Testis (tissue), 3 donors: ENCODE data around the gene AKAP6. TPM values are rescaled to one million over a fixed set of nuclear protein-coding genes. Genes with fewer than 3 reads are reported as not detected.

Experiments used
- DNase-seq: peaks from one replicate; pipeline ENCODE4 v3.0.0-alpha.2; 2019
- H3K27ac ChIP-seq, 2 donors: fragments of 200-600 bp; sonication (generic); one replicate each; pipeline ENCODE4 v1.5.1; 2019
- H3K27me3 ChIP-seq: fragments of 200-600 bp; sonication (generic); one replicate; pipeline ENCODE4 v1.5.1; 2019
- H3K36me3 ChIP-seq: fragments of 200-600 bp; sonication (generic); one replicate; pipeline ENCODE4 v1.5.1; 2017; ENCODE audit warnings: low read depth; ENCODE audit errors: missing control alignments
- H3K4me1 ChIP-seq: fragments of 200-600 bp; sonication (generic); one replicate; pipeline ENCODE4 v1.5.1; 2019
- H3K4me3 ChIP-seq, 2 donors: fragments of 200-600 bp; sonication (generic); one replicate each; pipeline ENCODE4 v1.5.1; 2017 to 2019
- H3K9me3 ChIP-seq: fragments of 200-600 bp; sonication (generic); one replicate; pipeline ENCODE4 v1.5.1; 2017
- CTCF ChIP-seq, 3 experiments: fragments of 450-650 bp in 2 of 3; fragments of 200-600 bp in 1 of 3; sonication (generic) in 1 of 3; IDR thresholded peaks; one replicate each; pipeline ENCODE4 v1.5.1; 2016 to 2019; ENCODE audit warnings: antibody characterized with exemption in 3 of 3, mild to moderate bottlenecking in 2 of 3, moderate library complexity in 1 of 3
- POLR2A ChIP-seq: fragments of 450-650 bp; IDR thresholded peaks from one replicate; pipeline ENCODE4 v1.6.1; 2017; ENCODE audit warnings: antibody characterized with exemption, mild to moderate bottlenecking, moderate library complexity
- WGBS, 2 donors: methylation state at CpG; one replicate each; pipeline ENCODE4 v1.1.5; 2018; 5-methylcytosine and 5-hydroxymethylcytosine counted together
- intact Hi-C: fragments of 100-400 bp; cut with DNase I; formaldehyde crosslinking; loops from one replicate; pipeline ENCODE4 v1.15.1; 2023; ENCODE audit warnings: low total_unique reads
- polyA plus RNA-seq: library from polyadenylated mRNA; stranded (reverse); fragments of 350-450 nt; fragmentation: Illumina TruSeq; extraction: RNeasy Lipid Tissue Mini Kit (QIAGEN cat#74804); gene quantifications from one replicate; pipeline ENCODE4 v1.2.3, GENCODE V29; 2014; ENCODE audit warnings: low read depth, low replicate concordance; ENCODE audit not compliant: insufficient read depth
- total RNA-seq, 2 donors: library from RNA; depleted of rRNA; stranded (reverse); fragments of >200 nt; gene quantifications; one replicate each; pipeline ENCODE4 v1.2.3, GENCODE V29; 2016

AKAP6 gene
- total and polyA plus RNA-seq, 3 donors from 2014 or later, result 26.6 to 30.9 (median 30.9) TPM

DNA sequence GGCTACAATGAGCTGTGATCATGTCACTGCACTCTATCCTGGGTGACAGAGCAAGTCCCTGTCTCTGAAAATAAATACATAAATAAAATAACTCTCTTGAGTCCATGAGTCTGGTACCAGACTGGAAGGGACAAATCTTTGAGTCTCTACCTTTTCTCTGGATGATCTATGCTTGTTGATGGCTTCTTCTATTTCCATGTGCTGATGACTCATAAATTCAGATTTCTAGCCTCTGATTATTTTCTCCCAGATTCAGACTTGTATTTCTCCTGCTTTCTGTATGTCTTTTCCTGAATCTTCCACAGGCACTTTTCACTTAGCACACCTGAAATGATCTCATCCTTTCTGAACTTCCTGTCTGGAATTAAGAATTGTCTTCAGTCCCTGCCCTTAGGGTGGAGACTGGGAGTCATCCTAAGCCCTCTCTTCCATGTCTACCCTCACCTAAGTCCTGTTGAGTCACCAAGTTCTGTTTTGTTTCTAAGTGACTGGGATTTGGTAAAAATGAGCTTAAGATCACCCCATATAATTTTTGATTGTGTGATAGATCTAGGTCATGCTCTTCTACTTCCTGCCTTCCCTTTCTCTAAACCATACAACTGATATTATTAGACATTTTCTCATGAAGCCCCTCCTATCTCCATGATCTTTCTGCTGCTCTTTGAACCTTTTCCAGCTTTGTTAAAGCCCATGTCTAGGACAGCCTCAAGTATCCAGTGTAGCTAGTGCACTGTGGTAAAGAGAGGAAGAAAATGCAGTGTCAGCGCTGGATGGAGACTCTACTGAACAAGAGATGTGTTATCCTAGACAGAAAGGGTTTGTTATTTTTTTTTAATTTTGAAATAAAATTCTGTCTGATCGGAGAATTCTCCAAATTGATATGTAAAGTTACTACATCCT is 13.1 kb downstream of the AKAP6 start:
- Histone ChIP-seq H3K4me3 (no peak overlapping the region), H3K27me3 (no peaks in the 10 kb centered on the region), H3K36me3 (no peaks in the 10 kb centered on the region), H3K27ac (no peak overlapping the region), H3K9me3 (no peaks in the 10 kb centered on the region), H3K4me1 (no peaks in the 10 kb centered on the region)
- WGBS, 2 donors, result 90 to 96% methylated on average over 2 of the region's 2 CpGs
- DNase-seq, result no peak
- no peak for TF ChIP-seq POLR2A
- TF ChIP-seq CTCF (IDR thresholded peaks at IDR 0.05), result no peak
- intact Hi-C loops, result no loop called here

DNA sequence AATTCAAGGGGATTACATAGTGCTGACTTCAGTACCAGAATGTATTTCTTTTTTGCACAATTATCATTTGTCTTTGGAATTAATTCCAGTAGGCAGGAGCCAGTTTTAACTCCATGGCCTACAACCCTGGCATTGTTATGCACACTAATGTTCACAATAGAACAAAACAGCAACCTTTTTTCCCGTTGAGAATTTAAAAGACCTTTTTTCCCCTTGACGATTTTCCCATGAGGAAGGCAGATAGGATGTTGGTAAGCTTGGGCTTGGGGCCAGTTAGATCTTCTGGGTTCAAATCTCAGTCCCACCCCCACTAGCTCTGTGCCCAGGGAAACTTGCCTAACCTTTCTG is 13.7 kb downstream of the AKAP6 start:
- Histone ChIP-seq H3K27ac (no peak overlapping the region), H3K9me3 (no peaks in the 10 kb centered on the region), H3K4me3 (no peak overlapping the region), H3K36me3 (no peaks in the 10 kb centered on the region), H3K4me1 (no peaks in the 10 kb centered on the region), H3K27me3 (no peaks in the 10 kb centered on the region)
- intact Hi-C loops, result no loop called here
- WGBS, 2 donors, result 57 to 70% methylated on average over 2 of the region's 2 CpGs
- TF ChIP-seq CTCF (IDR thresholded peaks at IDR 0.05), result no peak
- no peak for TF ChIP-seq POLR2A
- DNase-seq, result no peak

DNA sequence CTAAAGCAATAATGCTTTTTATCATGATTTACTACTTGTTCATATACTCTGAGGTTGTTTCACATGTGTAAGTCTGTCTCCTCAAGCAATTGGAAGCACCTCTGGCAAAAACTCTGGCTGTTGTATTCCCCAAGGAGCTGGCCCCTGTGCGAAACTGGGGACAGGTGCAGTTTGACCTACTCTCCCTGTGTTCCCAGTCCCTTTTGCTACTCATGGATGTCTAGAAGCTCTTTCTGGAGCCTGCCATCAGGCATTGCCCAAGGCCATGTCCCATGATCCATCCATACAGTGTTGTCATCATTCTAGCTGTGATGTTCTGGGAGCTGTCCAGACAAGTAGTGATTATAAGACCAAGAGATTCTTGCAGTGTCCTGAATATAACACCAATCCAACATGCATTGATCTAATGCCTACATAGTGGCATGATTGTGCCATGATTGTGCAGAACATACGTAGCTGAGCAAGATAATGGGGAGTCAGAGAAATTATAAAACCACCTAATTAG is 14.9 kb downstream of the AKAP6 start:
- 88 to 91% methylated on average over 2 of the region's 2 CpGs for WGBS, 2 donors
- H3K36me3 ChIP-seq, result no peaks in the 10 kb centered on the region
- H3K27ac ChIP-seq, result no peak overlapping the region
- no peaks in the 10 kb centered on the region for H3K27me3 ChIP-seq
- no peak for TF ChIP-seq POLR2A
- no peak for TF ChIP-seq CTCF (IDR thresholded peaks at IDR 0.05)
- DNase-seq, result no peak
- H3K9me3 ChIP-seq, result no peaks in the 10 kb centered on the region
- intact Hi-C loops, result no loop called here
- no peaks in the 10 kb centered on the region for H3K4me1 ChIP-seq
- H3K4me3 ChIP-seq, result no peak overlapping the region

DNA sequence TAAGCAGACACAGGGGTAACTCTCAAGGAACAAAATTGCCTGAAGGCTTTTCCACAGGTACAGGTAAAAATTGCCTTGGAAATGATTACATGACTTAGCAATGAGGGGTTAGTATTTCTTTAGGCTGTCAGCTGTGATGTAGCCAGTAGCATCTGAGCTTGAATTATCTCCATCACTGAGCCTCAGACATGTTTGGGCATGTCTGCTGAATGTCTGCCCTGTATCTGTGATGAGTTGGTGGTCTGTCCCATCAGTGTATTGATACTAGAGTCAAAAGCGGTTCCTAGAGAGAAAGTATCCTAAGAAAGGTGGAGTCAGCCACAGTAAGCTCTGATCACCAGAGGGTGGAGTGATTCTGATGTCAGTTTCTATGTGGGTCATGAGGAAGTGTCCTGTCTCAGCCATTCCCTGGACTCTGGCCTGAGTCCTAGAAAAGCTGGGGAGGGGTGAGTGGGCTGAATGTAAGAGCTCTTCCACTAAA is 16.3 kb downstream of the AKAP6 start:
- Histone ChIP-seq H3K9me3 (no peaks in the 10 kb centered on the region), H3K27ac (no peak overlapping the region), H3K36me3 (no peaks in the 10 kb centered on the region), H3K4me1 (no peaks in the 10 kb centered on the region), H3K4me3 (no peak overlapping the region), H3K27me3 (no peaks in the 10 kb centered on the region)
- intact Hi-C loops, result no loop called here
- 88 to 91% methylated on average over 1 of the region's 1 CpG for WGBS, 2 donors
- no peak for DNase-seq
- no peak for TF ChIP-seq POLR2A
- TF ChIP-seq CTCF (IDR thresholded peaks at IDR 0.05), result no peak
